Astrocyte (in vitro differentiated cells and primary cell): ENCODE results near the gene ARHGEF3. TPM values are rescaled to one million over a fixed set of nuclear protein-coding genes. Genes with fewer than 3 reads are reported as not detected.

Source experiments
- total RNA-seq: library from RNA; stranded (reverse); gene quantifications from 2 replicates; pipeline ENCODE4 v1.2.1, GENCODE V29; 2021

ARHGEF3 gene
- total RNA-seq, 1 donor from 2014 or later = 14.9 TPM

Other genes starting within 250 kb of the ARHGEF3 start
- gene CCDC66, start 244.8 kb downstream of the ARHGEF3 start, total RNA-seq = 11.2 and 12.8 TPM in 2 replicates
- 42.0 and 47.2 TPM in 2 replicates for gene TASOR, start 118.7 kb downstream of the ARHGEF3 start, total RNA-seq